Measurements from ENCODE around the gene SETD6. TPM values are rescaled to one million over a fixed set of nuclear protein-coding genes. Genes with fewer than 3 reads are reported as not detected.

The SETD6 gene
- total RNA-seq, 2 donors from 2014 or later: 8.9 to 16.2 TPM

DNA sequence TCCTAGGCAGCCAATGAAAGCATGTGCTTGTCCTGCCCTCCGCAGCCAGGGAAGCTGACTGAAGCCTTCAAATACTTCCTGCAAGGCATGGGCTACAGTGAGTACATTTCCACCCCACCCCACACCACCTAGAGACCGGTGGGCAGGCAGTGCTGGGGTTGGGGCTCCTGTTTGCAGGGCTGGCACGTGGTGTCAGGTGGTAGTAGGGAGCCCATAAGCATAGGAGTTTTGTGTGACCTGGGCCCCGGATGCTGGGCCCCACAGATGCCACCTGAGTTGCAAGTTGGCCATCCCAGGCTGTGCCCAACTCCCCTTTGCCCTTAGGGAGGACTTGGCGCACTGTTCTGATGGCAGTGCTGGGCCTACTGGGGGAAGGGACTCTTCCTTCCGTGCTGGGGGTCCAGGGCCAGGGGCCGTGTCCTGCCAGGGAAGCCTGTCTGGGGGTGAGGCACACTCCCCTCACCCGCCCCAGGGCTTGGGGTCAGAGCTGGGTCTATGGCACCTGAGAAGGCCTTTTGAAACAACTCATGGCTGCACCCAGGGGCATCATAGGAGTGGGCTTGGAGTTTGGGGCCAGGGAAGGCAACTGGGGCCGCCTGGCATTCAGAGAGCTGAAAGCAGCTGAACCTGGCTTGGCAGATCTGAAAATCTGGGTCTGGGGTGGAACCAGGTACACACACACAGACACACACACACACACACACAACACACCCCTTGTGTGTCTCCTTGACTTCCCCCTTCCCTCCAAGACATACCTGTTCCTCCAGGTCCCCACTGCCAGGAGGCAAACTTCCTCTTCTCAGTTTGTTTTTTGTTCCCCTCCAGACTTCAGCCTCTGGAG, 5.8 kb upstream of the SETD6 start:
- no peak for ATAC-seq (replicated peaks)
- Mint-ChIP-seq H3K9me3 (no peaks in the 10 kb centered on the region), H3K27me3 (no peaks in the 10 kb centered on the region), H3K4me1 (peaks cover 12% of the 10 kb centered on the region), H3K36me3 (ENCODE audit: low read depth) (no peaks in the 10 kb centered on the region), H3K4me3 (no peak overlapping the region), H3K27ac (no peak overlapping the region)

DNA sequence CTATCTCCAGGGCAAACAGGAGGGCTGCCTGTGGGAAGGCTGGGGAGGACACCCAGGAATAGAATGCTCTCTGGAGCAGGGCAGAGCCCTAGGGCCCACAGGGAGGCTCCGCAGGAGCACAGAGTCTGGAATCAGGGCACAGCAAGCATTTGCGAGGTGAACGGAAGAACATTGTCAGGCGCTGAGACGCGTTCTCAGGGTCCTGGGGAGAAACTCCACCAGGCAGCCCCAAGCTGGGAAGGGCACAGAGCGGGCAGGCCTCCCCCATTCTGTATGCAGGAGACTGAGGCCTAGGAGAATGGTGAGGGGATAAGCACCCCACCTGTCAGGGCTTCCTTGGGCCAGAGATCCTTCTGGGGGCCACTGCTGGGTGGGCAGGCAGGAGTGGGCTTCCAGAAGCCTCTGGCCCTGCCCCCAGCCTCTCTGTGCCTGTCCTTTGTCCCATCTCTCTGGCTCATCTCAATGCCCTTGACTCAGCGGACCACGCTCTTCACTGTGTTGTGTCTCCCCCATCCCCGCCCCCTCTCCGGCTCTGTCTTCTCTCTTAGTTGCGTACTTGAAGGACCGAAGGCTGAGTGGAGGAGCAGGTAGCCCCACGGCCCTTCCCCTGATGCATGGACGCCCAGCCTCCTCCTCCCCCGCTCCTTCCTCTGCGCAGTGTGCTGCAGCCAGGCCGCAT, 5.1 kb upstream of the SETD6 start:
- ATAC-seq (replicated peaks): no peak
- Mint-ChIP-seq H3K9me3 (no peaks in the 10 kb centered on the region), H3K27me3 (no peaks in the 10 kb centered on the region), H3K4me3 (no peak overlapping the region), H3K36me3 (ENCODE audit: low read depth) (peaks cover 7% of the 10 kb centered on the region), H3K27ac (no peak overlapping the region), H3K4me1 (peaks cover 18% of the 10 kb centered on the region)

DNA sequence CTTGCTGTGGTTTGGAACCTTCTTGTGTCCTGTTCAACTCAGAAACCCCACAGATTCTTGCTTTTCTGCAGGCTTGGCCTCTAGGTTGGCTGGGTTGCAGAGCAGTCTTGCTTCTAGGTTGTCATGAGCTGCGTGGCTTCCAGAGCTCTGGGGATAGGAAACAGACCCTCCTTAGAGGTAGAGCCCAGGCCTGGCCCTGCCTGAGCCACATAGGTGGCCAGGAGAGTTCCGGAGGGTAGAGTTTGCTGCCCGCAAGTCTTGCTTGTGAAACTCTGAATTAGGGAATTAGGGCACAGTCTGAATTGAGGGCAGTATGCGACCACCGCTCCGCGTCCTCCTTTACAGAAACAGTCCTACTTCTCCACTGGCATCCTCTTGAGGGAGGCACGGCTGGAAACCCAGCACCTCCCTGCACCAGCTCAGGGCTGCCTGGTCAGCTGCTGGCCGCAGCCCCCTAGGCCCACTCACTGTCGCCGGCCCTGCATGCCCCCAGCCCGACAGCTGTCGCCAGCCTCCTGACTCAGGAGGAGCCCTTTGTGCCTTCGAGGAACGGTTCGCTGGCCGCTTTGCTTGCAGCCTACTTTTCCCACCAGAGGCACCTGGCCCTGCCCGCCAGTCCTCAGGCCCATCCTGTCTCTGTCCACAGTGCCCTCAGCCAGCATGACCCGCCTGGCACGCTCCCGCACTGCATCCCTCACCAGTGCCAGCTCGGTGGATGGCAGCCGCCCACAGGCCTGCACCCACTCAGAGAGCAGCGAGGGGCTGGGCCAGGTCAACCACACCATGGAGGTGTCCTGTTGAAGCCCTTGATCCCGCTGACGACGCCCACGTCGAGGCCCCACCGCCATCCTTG, 4.3 kb upstream of the SETD6 start:
- peaks cover 10% of the 10 kb centered on the region for H3K36me3 Mint-ChIP-seq (ENCODE audit: low read depth)
- H3K4me1 Mint-ChIP-seq: peaks cover 18% of the 10 kb centered on the region
- no peaks in the 10 kb centered on the region for H3K9me3 Mint-ChIP-seq
- no peak for ATAC-seq (replicated peaks)
- H3K27ac Mint-ChIP-seq: no peak overlapping the region
- no peaks in the 10 kb centered on the region for H3K27me3 Mint-ChIP-seq
- H3K4me3 Mint-ChIP-seq: no peak overlapping the region

DNA sequence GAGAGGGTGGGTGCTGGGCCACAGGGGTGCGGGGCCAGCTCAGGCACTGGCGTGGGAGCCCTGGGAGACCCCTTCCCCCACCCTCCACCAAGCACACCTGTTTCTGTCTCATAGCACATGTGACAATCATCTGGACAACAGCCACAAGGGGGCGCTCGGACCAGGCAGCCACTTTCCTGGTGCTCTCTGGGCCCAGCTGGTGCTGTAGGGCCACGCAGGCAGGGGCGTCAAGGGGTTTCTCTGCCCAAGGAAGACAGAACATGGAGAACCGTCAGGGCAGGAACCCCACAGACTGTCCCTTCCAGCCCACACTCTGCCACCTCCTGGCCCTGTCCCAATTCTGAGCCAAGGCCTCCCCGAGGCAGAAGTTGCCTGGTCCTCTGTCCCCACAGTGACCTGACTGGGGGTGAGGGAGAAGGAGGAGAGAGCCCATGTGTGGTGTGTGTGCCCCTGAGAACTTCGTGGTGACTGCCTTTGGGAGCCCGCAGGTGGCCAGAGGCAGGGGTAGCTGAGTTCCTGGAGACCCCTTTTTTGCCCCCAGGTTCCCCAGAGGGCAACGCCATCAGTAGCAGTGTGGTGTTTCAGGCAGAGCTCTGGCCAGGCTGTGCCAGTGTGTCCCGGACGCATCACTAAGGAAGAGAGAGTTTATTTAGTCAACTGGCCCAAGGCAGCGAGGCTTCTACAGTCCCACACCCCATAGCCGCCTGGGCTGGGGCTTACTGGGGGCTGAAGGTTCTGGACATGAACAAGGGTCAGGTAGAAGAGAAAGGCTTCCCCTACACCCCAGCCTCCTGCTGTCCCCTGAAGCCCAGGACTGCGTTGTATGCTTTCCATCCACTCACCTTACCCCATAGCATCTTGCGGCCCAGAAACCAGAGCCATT, 3.1 kb upstream of the SETD6 start:
- no peaks in the 10 kb centered on the region for H3K27me3 Mint-ChIP-seq
- H3K4me3 Mint-ChIP-seq: no peak overlapping the region
- H3K4me1 Mint-ChIP-seq: peaks cover 21% of the 10 kb centered on the region
- H3K36me3 Mint-ChIP-seq (ENCODE audit: low read depth): peaks cover 14% of the 10 kb centered on the region
- peak; percentile 42 for ATAC-seq (replicated peaks)
- H3K27ac Mint-ChIP-seq: peak overlapping the region; percentile 54
- H3K9me3 Mint-ChIP-seq: no peaks in the 10 kb centered on the region

DNA sequence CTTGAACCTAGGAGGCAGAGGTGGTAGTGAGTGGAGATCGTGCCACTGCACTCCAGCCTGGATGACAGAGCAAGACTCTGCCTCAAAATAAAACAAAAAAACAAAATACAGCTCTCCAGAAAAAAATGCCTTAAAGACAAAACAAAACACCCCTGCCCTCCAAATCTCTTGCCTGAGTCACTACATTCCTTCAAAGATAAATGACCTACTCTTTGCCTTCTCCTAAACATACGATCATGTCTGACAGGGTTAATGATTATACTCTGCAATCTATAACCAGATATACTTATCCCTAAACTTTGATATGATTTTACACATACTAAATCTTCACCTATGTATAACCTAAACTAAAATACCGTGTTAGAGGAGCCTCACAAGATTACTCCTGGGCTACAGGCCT, 1.4 kb upstream of the SETD6 start:
- Mint-ChIP-seq H3K27me3 (no peaks in the 10 kb centered on the region), H3K36me3 (ENCODE audit: low read depth) (peaks cover 31% of the 10 kb centered on the region), H3K4me3 (no peak overlapping the region), H3K9me3 (no peaks in the 10 kb centered on the region), H3K27ac (no peak overlapping the region), H3K4me1 (peaks cover 28% of the 10 kb centered on the region)
- ATAC-seq (replicated peaks): no peak

DNA sequence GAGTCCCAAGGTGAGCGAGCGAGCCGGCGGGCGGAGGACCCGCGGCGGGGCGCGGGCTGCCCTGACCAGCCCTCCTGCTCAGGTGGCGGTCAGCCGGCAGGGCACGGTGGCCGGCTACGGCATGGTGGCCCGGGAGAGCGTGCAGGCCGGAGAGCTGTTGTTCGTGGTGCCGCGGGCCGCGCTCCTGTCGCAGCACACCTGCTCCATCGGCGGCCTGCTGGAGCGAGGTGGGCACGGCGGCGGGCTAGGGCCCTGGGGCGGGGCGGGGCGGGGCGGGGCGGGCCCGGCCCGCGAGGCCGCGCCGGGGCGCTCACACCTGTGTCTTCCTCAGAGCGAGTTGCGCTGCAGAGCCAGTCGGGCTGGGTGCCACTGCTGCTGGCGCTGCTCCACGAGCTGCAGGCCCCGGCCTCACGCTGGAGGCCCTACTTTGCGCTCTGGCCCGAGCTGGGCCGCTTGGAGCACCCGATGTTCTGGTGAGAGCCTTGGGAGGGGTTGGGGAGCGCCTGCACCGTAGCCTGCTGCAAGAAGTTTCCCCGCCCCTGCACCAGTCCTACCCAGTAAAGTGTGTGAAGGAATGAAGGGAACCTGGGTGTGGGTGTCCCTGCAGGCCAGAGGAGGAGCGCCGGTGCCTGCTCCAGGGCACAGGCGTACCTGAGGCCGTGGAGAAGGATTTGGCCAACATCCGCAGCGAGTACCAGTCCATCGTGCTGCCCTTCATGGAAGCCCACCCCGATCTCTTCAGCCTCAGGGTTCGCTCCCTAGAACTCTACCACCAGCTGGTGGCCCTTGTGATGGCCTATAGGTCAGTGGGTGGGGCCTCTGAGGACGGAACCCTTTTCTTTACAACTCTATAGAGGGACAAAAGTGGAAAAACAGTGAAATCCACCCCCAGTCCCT, 802 bp downstream of the SETD6 start:
- peak; percentile 50 for ATAC-seq (replicated peaks)
- H3K36me3 Mint-ChIP-seq (ENCODE audit: low read depth): peaks cover 54% of the 10 kb centered on the region
- no peaks in the 10 kb centered on the region for H3K27me3 Mint-ChIP-seq
- H3K27ac Mint-ChIP-seq: peak overlapping the region; percentile 81
- peak overlapping the region; percentile 91 for H3K4me3 Mint-ChIP-seq
- peaks cover 30% of the 10 kb centered on the region for H3K4me1 Mint-ChIP-seq
- no peaks in the 10 kb centered on the region for H3K9me3 Mint-ChIP-seq

DNA sequence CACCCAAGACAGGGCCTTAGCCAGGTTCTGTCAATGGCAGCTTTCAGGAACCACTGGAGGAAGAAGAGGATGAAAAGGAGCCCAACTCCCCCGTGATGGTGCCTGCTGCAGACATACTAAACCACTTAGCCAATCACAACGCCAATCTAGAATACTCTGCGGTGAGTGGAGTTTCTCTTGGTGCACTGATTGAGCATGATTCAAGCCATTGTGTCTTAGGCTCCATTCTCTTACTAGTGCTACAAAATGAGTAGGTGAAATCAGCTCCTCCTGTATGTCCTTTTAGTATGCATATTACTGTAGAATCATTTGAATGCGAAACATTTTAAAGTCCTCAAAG, 1.4 kb downstream of the SETD6 start:
- no peaks in the 10 kb centered on the region for H3K27me3 Mint-ChIP-seq
- H3K27ac Mint-ChIP-seq: peak overlapping the region; percentile 58
- no peak for ATAC-seq (replicated peaks)
- peaks cover 60% of the 10 kb centered on the region for H3K36me3 Mint-ChIP-seq (ENCODE audit: low read depth)
- peak overlapping the region; percentile 91 for H3K4me3 Mint-ChIP-seq
- no peaks in the 10 kb centered on the region for H3K9me3 Mint-ChIP-seq
- H3K4me1 Mint-ChIP-seq: peaks cover 30% of the 10 kb centered on the region

DNA sequence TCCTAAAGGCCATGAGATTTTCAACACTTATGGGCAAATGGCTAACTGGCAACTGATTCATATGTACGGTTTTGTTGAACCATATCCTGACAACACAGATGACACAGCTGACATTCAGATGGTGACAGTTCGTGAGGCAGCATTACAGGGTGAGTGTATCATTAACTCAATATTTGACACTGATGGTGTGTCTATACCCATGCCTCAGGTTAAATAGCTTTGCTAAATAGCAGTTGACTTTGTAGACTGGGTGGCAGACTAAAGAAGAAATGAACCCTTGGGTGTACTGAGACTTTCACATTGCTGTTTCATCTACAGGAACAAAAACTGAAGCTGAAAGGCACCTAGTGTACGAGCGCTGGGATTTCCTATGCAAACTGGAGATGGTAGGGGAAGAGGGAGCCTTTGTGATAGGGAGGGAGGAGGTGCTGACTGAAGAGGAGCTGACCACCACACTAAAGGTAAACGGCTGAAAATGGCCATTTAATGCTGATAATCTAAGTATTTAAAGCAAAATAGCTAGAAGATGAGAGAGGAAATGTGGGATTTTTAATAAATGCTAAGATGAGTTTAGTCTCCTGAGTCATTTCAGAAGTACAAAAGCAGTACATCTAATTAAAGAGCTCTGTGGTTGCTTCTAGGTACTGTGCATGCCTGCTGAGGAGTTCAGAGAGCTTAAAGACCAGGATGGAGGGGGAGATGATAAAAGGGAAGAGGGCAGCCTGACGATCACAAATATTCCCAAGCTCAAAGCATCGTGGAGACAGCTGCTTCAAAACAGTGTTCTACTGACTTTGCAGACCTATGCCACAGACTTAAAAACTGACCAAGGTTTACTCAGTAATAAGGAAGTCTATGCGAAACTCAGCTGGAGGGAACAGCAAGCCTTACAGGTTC, 3.0 kb downstream of the SETD6 start:
- H3K36me3 Mint-ChIP-seq (ENCODE audit: low read depth): peaks cover 76% of the 10 kb centered on the region
- H3K27me3 Mint-ChIP-seq: no peaks in the 10 kb centered on the region
- ATAC-seq (replicated peaks): peak; percentile 25
- H3K27ac Mint-ChIP-seq: peak overlapping the region; percentile 44
- peaks cover 27% of the 10 kb centered on the region for H3K4me1 Mint-ChIP-seq
- no peaks in the 10 kb centered on the region for H3K9me3 Mint-ChIP-seq
- peak overlapping the region; percentile 5 for H3K4me3 Mint-ChIP-seq

DNA sequence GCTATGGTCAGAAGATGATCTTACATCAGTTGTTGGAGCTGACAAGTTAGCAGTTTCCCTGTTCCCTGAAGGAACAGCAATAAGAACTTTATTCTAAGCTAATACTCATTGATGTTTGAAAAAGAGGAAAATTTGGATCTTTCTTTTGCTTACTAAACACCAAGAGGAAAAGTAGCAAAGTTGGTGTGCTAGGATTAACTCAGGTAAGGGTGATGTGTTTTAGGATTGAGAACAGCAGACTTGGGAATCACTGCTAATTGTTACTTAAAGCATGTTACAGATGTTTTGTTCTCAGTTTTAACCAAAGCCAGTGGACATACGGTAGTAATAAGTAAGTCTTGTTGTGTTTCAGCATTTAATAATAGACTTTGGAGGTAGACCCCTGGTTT, 3.7 kb downstream of the SETD6 start:
- no peaks in the 10 kb centered on the region for H3K27me3 Mint-ChIP-seq
- no peaks in the 10 kb centered on the region for H3K9me3 Mint-ChIP-seq
- ATAC-seq (replicated peaks): no peak
- H3K4me1 Mint-ChIP-seq: peaks cover 24% of the 10 kb centered on the region
- peak overlapping the region; percentile 5 for H3K4me3 Mint-ChIP-seq
- peak overlapping the region; percentile 44 for H3K27ac Mint-ChIP-seq
- peaks cover 82% of the 10 kb centered on the region for H3K36me3 Mint-ChIP-seq (ENCODE audit: low read depth)

DNA sequence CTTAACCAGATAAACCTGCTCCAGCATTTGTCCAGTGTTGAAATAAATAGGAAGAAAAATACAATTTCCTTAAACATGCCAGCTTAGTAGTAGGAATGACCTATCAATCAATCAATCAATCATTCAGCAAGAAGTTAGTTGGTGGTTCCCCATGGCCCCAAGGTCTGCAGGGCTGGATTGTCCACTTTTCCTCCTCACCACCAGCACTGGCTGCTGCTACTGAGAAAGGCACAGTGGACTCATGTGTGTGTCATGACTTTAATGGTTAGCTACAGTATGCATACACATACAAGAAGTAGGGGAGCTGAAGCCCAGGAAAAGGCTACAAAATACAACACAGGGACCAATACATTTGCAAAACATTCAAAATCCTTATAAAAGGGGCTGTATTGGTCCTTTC, 4.4 kb downstream of the SETD6 start:
- Mint-ChIP-seq H3K27ac (no peak overlapping the region), H3K27me3 (no peaks in the 10 kb centered on the region), H3K36me3 (ENCODE audit: low read depth) (peaks cover 88% of the 10 kb centered on the region), H3K9me3 (no peaks in the 10 kb centered on the region), H3K4me3 (no peak overlapping the region), H3K4me1 (peaks cover 21% of the 10 kb centered on the region)
- no peak for ATAC-seq (replicated peaks)

DNA sequence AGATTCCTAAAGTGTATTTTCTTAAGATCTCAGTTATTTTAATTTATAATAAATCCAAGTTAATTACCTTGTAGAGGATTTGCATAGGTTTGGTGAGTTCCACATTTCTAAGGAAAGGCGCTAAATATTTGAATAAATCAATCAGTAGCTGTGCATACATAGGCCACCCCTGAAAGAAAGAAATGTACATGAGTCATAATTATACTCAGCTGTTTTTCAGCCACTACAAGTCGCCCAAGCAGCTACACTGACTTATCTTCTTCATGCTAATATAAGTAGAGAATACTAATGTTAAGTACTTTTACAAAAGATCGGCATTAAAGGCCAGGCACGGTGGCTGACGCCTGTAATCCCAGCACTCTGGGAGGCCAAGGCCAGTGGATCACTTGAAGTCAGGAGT, 14.9 kb downstream of the SETD6 start:
- H3K4me1 Mint-ChIP-seq: no peaks in the 10 kb centered on the region
- no peak for ATAC-seq (replicated peaks)
- H3K36me3 Mint-ChIP-seq (ENCODE audit: low read depth): peaks cover 100% of the 10 kb centered on the region
- no peak overlapping the region for H3K4me3 Mint-ChIP-seq
- H3K9me3 Mint-ChIP-seq: no peaks in the 10 kb centered on the region
- no peaks in the 10 kb centered on the region for H3K27me3 Mint-ChIP-seq
- peak overlapping the region; percentile 25 for H3K27ac Mint-ChIP-seq

DNA sequence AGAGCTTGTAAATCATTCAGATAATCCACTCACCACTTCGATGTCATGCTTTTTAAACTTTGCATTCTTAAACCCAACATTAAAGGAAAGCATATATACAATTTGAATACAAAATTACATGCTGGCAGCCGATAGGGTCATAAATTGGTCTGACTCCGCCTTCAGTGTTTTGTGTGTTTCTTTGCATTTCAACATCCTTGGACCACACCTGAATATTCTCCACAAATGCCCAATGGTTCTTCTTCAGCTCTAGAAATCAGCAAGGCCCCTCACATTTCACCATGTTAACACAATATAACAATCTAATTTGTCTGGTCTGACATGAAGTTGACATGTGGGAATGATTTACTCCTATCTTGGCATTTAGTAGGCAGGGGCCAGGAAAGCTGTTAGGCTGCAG, 17.1 kb downstream of the SETD6 start:
- no peak for ATAC-seq (replicated peaks)
- peaks cover 100% of the 10 kb centered on the region for H3K36me3 Mint-ChIP-seq (ENCODE audit: low read depth)

More for the DNA sequence above, 17.1 kb downstream of the SETD6 start:
- Mint-ChIP-seq H3K9me3 (no peaks in the 10 kb centered on the region), H3K4me3 (no peak overlapping the region), H3K4me1 (no peaks in the 10 kb centered on the region), H3K27me3 (no peaks in the 10 kb centered on the region), H3K27ac (no peak overlapping the region)

All from activated T-helper 17 cell treated with anti-CD3 and anti-CD28 coated beads, Interleukin-2, amount 50 U/mL, for 72 hours (primary cell).